DOHH2 (cell line): ENCODE data around the gene MESD.

Experiments used
- CTCF ChIP-seq: fragments of 200-600 bp; sonication (generic); IDR thresholded peaks from one replicate; pipeline ENCODE4 v1.5.1; 2014; ENCODE audit warnings: antibody characterized with exemption, mild to moderate bottlenecking, low read depth, low read length; ENCODE audit not compliant: poor library complexity, severe bottlenecking
- EZH2phosphoT487 ChIP-seq: fragments of 200-600 bp; sonication (generic); IDR thresholded peaks from 2 replicates; pipeline ENCODE4 v1.6.1; 2017; ENCODE audit warnings: borderline replicate concordance, mild to moderate bottlenecking, antibody characterized with exemption, low read length, moderate library complexity, mixed read lengths

GRCh38 chr15:80902298-80902801 is 87.3 kb downstream of the MESD start:
- no peak for TF ChIP-seq CTCF
- TF ChIP-seq EZH2phosphoT487, result no peak
